ENCODE results near the gene ERICH6B.

Gene ERICH6B

DNA sequence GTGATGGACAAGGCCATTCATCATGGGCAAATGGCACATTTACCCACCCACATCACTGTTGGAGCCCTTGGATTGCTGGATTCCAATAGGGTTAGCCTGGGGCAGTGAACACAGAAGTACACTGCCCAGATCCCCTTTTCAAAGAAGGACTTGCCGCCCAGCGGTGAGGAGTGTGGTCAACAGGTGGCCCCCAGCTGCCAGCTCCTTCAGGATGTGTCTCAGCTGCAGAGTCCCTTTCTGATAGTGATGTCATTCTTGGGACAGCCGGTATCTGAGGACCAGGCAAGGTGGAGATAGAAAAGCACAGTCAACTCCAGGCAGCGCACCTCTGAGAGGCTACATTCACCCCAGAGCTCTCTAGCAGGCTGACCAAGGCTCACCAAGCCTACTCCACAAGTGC, 16.9 kb downstream of the ERICH6B start:
- DNase-seq, result no peak

DNA sequence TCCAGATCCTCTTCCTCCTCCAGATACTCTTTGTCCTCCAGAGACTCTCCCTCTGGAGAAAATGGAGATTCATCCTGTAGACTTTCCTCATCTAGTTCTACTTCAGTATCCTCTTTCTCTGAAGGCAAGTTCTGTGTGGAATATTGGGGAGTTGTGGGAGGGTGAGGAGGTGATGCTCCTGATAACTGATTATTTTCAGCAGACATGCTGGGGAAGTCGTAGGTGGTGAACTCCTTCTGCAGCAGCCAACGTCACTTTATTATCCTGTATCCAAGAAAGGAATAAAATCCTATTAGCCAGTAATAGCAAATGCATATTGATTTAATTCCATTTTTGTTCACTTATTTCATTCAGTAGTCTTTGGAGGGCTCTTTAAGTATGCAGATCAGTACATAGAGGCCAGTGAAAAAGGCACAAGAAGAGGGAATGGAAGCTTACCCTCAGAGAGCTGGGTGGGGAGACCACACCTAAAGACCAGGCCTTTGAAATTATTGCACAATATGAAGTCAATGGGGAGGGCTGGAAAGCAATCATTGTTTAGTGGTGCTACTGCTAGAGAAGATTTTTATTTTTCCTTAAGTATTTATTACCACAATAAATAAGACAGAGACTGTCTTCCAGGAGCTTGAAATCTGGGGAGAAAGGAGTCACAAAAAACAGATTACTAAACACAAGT, 18.6 kb downstream of the ERICH6B start:
- DNase-seq, result no peak

DNA sequence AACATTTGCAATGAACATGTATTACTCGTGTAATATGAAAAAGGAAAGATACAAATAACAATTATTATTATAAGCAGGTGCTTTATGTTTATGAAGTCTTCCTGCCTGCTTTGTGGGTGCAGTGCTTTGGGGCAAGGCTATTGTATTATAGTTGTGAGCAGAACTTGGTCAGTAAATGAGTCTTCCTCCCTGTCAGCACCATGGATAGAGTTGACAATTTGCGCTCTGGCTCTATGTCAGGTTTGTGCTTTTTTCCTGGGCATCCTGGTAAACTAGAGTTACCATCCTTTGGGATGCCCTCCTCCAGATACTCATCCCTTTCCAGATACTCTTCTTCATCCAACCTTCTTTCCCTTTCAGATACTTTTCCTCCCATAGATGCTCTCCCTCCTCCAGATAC, 19.6 kb downstream of the ERICH6B start:
- no peak for DNase-seq

DNA sequence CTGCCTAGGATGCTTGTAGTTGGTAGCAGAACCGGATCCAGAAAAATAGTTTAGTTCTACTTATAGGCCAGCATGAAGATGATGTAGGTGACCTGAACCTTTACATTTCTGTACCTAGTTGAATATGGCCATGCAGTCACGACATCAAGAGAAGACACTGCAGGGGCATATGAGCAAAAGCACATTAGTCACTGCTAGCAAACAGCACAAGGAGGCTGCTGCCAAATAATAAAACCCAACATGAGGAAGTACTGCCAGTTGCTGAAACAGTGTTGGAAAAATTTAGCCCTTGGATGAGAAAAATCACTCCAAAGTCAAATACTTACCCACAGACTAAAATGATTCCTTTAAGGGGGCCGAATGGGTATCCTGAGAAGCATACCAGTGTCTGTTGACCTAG, 20.8 kb downstream of the ERICH6B start:
- DNase-seq, result no peak

DNA sequence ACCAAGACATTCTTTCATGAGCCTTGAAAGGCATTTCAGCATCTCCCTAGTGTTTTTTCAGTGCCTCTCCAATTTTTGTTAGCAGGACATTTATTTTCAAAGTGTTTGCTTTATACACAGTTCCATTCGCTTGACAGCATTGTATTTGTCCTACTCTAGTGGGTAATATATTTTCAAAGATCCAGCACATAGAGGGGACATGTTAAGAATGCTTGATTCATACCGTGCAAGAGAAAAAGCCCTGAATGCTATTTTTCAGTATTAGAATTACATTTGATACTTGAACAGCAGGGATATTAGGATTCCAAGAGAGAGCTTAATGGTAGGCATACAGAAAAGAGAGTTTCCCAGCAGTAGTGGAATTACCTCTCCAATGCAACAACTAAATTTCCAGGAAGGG, 21.3 kb downstream of the ERICH6B start:
- DNase-seq, result no peak

DNA sequence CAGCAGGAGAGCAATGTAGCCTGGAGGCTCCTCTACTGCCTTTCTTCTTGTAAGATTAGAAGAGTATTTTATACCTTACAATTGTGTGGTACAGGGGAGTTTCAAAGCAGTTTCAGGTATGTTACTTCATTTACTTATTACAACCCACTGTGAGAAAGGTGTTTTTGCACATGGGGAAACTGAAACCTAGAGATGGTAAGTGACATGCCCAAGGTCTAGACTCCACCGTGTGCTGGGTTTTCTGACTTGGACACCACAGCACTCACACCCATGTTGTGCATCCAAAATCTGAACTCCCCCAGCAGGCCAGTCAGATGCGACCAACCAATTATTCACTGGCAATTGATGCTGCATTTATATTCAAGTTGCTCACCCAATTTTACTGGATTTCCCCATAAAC, 22.8 kb downstream of the ERICH6B start:
- DNase-seq, result no peak

DNA sequence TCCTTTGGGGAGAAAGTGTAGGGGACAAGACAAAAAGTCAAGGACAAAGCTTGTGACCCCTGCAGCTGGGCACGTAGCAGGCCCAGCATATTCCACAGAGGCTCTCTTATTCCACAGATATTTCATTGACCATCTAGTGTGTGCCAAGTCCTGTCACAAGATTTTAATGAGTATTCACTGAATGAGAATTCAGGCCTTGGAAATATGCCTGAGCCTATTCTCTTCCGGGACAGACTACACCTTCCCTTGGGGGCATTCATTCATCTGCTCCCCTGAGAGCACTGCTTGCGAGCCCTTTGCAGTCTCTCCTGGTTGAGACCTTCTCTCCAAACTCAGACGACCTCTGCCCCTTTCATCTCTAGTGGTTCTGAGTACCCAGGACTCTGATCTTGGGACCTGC, 25.5 kb downstream of the ERICH6B start:
- DNase-seq, result no peak

DNA sequence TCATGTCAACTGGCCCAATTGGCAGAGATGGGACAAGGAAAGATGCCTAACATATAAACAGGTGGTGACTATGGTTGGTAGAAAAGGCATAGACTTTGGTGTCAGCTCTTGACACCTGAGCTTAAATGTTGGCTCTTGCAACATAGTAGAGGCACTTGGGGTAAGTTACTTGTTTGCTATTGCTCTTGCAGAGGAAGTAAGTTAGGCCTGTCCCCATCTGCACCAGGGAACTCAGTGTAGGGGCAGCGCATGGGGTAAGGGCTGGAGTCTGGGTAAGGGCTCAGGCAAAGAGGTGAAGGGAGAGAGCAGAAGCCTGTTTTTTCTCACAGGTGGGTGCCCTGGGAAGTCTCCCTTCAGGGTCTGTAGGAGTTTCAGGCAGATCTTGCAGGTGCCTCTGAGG, 27.6 kb downstream of the ERICH6B start:
- DNase-seq, result no peak

DNA sequence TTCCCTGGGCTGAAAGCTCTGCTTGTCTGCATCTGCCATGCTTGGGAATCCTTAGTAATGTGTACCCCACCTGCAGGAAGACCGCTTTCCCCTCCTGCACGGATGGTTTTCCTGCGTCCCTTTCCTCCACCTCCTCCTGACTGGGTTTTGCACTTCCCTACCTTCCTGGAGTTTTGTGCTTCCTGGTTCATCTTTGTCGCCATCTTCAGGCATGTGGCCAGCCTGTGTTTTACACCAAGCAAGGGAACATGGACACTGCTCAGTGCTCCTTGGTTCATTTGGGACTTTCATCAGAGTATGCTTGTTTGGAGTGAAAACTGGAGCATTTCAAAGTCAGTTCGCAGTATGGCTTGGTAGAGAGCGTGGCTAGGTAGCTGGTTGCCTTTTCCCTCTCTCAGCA, 30.7 kb downstream of the ERICH6B start:
- no peak for DNase-seq

DNA sequence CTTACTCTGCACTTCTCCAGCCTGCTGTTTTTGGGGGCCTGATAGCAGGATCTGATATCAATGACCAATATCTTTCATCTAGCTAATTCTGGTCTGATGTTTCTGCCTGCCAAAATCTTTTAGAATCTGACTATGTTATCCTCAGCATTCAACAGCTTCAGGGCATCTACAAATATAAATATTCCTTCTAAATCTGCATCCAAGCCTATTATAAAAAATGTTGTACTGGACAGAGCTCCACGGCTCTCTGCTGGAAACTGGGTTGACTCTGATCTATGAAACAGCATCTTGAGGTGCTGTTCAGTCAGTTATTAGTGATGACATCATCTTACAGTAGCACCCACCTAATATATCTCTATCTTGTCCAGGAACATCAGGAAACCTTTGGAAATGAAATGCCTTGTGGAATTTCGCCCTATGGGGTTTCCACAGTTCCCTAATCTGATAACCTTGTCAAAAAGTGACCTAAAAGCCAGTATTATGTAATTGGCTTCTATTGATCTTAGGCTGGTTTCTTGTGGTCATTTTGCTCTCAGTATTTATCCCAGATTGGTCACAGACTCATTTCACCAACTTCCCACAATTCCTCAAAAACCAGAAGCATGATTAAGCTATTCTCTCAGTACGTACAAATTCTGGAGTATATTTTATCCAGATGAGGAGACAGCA, 33.0 kb downstream of the ERICH6B start:
- no peak for DNase-seq

DNA sequence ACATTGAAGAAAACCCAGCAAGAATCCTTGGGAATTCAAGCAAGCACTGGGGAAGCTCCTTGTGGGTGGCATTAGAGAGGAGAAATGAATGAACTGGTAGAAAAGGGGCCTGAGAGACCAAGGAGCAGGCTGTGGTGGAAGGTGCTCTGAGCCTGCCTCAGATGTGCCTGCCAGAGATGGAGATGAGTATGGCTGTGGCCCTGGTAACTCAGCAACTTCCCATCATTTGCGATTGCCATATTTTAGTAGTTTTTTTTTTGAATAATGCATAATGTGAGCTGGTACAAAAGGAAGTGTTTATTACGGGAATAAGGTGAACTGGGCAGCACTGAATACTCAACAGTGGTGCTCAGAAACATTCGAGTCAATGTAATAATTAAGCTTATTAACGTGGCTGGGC, 39.1 kb downstream of the ERICH6B start:
- DNase-seq, result no peak

DNA sequence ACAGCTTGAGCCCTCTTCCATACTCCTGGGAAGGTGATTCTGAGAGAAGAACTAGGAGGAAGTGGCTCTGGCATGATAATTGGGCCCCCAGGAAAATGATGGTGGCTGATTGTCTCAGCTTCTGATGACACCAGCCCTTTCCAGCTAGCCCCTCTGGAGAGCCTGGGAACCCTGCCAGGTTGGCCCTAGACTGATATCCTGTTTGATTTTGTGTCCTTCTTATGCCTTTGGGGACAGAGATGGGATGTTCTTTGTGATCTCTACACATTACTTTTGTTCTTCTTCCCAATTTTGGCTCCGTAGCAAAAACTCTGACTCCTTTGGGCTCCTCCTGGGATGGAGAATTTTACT, 39.7 kb downstream of the ERICH6B start:
- no peak for DNase-seq

DNA sequence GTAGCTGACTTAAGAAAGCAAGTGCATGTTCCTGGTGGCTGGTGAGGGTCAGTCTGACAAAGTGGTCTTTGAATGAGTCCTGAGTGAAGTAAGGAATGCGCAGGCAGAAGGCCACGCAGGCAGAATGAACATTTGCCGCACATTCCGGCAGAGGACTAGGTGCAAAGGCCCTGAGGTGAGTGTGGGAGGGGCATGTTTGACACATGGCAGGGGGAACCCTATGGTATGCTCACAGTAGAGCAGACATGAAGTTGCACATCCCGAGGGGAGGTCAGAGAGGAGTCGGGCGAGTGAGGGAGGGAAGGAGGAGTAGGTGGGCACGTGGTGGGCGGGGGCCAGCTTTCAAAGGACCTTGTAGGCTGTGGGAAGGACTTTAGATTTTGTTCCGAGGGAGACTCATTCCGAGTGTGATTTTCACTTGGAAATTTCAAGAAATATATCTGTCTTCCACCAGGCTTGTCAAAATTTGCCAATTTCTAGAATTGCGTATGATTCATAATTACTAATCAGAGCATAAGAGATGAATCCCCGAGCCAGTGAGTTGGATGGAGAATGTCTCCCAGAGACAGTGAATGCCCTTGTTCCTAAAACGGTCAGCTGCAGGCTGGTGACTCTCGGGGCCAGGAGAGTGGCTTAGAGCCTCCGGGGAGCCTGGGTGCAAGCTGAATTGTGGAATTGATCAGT, 40.3 kb downstream of the ERICH6B start:
- DNase-seq, result no peak

DNA sequence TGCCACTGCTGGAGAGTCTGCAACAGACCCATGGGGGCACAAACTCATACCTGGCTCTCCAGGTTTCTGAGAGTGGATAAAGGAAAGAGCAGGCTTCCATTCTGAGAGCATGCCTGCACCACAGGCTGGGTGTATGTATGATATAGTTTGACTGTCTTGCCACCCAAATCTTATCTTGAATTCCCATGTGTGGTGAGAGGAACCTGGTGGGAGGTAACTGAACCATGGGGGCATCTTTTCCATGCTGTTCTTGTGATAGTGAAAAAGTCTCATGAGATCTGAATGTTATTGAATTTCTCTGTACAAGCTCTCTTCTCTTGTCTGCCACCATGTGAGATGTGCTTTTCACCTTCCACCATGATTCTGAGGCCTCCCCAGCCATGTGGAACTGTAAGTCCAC, 50.2 kb downstream of the ERICH6B start:
- no peak for DNase-seq

DNA sequence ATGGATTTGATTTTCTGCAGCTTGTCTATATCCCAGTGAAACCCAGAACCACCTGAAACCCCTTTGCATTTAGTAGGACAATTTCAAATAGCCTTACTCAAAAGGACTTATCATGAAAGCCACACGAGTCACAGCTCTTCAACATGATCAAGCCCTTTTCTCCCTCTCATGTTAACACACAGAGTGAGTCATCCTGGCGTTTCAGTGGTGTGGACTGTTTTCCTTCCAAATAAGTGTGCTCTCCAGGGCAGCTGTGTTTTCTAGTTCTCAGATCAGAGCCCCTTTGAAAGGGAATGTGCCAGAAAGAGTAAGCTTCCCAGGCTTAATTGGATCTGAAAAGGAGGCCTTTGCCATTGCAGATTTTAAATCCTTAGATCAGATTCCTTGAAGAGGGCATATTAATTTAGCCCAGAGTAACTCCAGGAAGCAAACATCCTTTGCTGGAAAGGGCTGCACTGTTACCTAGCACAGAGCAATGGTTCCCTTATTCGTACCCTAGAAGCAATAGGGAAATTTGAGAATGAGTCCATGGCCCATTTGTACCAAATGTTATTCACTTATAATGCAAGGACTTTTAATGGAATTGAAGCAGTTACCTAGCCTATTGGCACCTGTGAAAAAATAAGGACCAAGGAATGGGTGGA, 51.3 kb downstream of the ERICH6B start:
- DNase-seq, result no peak

DNA sequence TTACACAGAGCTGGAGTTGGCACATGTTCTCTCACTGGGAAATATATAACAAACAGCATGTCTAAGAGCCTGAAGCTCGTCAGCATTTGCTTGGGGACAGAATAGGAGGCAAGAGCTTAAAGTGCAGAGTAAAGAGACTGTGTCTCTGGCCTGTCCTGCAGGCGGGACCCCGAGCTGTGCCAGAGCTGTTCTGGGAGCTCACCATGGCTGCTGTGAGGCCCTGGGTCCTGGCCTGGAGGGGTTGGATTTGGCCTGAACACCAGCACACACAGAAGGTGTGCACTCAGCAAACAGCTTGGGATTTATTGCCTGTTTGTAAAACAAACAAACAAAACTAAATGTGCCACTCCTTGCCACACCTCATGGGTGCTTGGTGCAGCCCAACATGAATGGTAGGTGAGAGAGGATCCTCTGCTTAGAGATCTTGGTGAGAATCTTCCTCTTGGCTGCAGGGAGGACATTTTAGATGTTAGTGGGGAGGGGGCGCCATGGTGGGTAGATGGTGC, 60.9 kb downstream of the ERICH6B start:
- no peak for DNase-seq

DNA sequence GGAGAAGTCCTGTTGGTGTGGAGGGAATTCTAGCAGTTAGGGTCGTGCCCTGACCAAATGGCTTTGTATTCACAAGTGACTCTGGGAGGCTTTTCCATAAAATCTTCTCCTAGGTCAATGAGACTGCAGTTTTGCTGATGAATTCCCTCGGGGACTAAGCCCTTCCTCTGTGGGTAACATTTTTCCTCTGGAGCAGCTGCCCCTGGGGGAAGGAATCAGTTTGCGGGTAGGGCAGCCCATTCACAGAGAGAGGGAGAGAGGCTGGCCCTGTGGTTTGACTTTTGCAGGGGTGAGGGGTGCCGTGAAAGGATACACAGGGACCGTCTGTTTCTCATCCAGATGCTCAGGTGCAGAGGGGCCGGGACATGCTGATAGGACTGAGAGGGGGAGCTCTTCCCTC, 67.3 kb downstream of the ERICH6B start:
- no peak for DNase-seq

DNA sequence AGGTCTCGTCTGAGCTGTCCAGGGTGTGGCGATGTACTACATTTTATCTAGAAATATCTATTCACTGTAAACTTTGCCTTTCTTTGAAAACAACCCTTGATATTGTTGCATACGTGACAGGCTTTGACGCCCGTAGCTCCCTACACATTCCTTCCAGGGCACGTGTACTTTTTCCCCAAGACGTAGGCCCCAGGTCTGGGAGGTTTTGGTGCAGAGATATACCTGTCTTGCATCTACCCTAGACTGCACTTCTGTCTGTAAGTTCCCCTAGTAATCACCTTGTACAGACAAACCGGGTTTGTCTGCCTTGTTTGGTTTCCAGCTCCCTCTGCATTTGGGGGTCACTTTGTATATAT, 69.2 kb downstream of the ERICH6B start:
- no peak for DNase-seq

DNA sequence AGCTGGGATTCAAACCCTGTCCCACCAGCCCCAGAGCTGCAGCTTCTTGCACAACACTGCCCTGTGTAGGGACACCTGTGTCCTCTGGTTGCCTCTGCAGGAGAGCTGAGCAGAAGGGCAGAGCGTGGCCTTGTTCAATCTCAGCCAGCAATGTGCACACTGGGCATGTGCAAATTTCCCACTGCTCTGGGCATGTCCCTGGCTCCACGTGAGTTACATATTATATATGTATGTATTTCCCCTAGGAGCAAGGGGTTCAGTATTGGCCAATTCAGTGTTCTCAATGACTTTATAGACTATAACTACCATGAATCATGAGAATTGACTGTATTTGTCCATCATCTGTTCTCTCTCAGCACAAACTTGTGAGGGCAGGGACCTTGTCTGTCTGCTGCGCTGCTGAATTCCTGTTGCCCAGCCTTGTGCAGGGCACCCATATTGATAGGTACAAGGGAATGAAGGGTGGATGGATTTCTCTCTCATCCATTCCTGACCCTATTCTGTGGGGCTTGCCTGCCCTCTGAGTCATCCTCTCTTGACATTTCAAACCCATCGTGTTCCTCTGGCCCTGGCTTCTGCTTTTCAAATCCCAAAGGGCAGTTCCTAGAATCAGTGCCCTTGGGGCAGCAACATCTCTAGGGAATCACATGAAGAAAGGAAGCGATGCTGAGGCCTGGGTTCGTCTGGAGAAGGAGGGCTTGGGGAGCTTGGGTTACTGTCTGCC, 69.7 kb downstream of the ERICH6B start:
- DNase-seq, result no peak

DNA sequence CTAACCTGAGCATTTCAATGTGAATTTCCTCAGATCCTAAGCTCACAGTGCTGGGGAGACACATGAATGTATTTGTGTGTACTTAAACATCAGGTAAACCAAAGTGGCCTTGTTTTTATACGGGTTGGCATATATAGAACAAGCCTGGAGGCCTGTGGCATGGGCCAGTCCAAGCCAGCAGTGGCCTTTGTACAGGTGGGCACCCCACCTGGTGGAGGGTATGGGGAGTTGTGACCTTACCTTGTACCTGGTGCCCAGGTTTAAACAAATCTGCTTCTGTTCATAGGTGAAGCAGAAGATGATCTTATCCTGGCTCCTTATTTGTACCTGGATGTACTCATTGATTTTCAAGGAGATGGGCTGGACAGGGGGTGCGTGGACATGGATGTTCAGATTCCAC, 71.0 kb downstream of the ERICH6B start:
- DNase-seq, result no peak

DNA sequence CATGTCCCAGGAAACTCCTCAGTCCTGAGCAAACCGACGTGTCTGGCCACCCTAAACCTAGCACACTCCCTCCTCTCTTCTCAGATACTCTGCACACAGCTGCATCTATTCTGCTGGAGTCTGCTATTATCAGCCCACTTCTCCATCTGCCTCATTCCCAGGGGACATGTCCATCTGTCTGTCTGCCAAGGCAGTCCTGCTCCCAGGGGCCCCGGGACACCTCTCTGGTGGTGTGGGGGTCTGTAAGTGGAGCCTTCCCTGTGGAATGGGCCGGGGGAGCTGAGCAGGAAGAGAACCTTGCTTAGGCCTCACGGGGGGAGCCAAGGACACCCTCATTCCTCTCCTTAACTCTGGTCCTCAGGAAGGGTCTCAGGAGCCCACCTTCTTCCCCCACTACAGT, 72.7 kb downstream of the ERICH6B start:
- no peak for DNase-seq

DNA sequence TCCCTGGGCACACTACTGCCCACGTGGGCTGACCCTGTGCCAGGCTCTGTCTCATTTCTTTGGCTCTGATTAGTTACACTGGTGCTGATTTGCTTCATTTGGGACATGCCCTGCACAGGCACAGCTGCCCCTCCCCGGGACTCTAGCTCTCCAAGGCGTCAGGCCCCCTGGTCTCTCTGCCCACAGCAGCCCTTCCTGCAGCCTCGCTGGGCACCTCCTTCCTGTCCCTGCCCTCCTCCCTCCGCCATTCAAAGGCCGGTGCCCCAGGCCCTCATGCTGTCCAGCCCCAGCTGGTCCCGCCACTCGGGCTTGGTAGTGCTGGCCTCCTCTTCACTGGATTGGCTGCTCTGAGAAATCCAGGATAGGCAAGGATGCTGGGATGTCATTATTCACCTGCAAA, 73.1 kb downstream of the ERICH6B start:
- no peak for DNase-seq

DNA sequence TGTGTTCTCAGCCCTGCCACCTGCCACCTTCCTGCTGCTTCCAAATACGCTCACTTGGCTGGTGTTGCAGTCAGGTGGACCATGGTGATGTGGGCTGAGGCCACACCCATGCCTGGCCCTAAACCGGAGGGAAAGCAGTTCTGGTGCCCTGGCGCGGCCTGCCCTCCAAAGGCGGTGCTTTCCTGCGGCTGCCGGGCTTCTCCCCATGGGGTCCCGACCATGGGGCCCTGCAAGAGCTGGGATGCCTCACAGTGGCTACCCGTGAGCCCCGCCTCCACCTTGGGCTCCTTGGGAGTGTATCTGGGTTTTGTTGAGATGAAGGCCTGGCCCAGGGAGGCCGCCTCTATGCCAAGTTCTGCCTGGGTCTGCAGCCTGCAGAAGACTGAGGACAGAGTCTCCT, 73.7 kb downstream of the ERICH6B start:
- no peak for DNase-seq
